ENCODE data around the gene RAB13. TPM values are rescaled to one million over a fixed set of nuclear protein-coding genes. Genes with fewer than 3 reads are reported as not detected.
A peak's percentile ranks its signal among the peaks of the same experiment; 100 is the strongest.

The RAB13 gene
- total and polyA plus RNA-seq, 2 donors (not counting 3 experiments of a cell fraction or from before 2014, with no cell fraction given) = 76.0 to 124 TPM

GRCh38 chr1:153944005-153944826 is 41.9 kb downstream of the RAB13 start:
- ChIA-PET POLR2A (no interaction called here), CTCF (interaction anchor here (1.0 to 5.3 kb wide), 7 partner anchors 16 to 147 kb away, joined by 3 to 65 read pairs (median 34); partner anchors contain the start of genes CREB3L4 and JTB)
- no peak overlapping the region for H3K27ac ChIP-seq (ENCODE audit: insufficient read depth, low read depth, low read length)
- H3K36me3 ChIP-seq (ENCODE audit: control insufficient read depth in 2 of 2, extremely low read depth in 1 of 2, insufficient read depth in 2 of 2, low read length in 2 of 2) = peaks cover 2 to 42% of the 10 kb centered on the region in 2 experiments
- peaks cover 9% of the 10 kb centered on the region for H3K4me1 ChIP-seq (ENCODE audit: control insufficient read depth, extremely low read depth, insufficient read depth, low read length)
- no peaks in the 10 kb centered on the region for H3K9me1 ChIP-seq (replicated peaks; ENCODE audit: control insufficient read depth, extremely low read depth, insufficient read depth, low read length)
- no peak overlapping the region for H2AFZ ChIP-seq (ENCODE audit: low read depth, low read length)
- DNase-seq (ENCODE audit: low read depth, low spot score) (no peak), FAIRE-seq (peak; percentile 44)
- H3K4me2 ChIP-seq (ENCODE audit: insufficient read depth, low read length) = peak overlapping the region; percentile 73
- TF ChIP-seq FOS (IDR thresholded peaks at IDR 0.05; ENCODE audit: borderline replicate concordance, insufficient read depth, low read length) (no peak), EZH2 (IDR thresholded peaks at IDR 0.05; ENCODE audit: borderline replicate concordance, low read depth, low read length, severe bottlenecking) (no peak), CTCF (IDR thresholded peaks at IDR 0.05; ENCODE audit: extremely low read depth in 1 of 2, insufficient read depth in 1 of 2, low read depth in 1 of 2, low read length in 2 of 2) (no peak), POLR2AphosphoS5 (IDR thresholded peaks at IDR 0.05; ENCODE audit: insufficient read depth, low read depth, low read length) (no peak), POLR2A (IDR thresholded peaks at IDR 0.05; ENCODE audit: low read depth, low read length) (no peak), GATA2 (IDR thresholded peaks at IDR 0.05; ENCODE audit: insufficient read depth, insufficient read length, low read depth, low read length) (no peak), MAX (IDR thresholded peaks at IDR 0.05; ENCODE audit: insufficient read depth, insufficient read length) (no peak), MYC (IDR thresholded peaks at IDR 0.05; ENCODE audit: low read depth, low read length) (no peak), JUN (IDR thresholded peaks at IDR 0.05; ENCODE audit: borderline replicate concordance, insufficient read depth, insufficient read length, low read depth) (no peak)
- H3K4me3 ChIP-seq (replicated peaks in 1 of 3; ENCODE audit: insufficient read depth in 1 of 3, low read depth in 1 of 3, low read length in 3 of 3) = no peak overlapping the region
- intact Hi-C loops (cut with micrococcal nuclease) = no loop called here
- no TSS peak for BruUV-seq (replicated peaks)
- H4K20me1 ChIP-seq (replicated peaks; ENCODE audit: control insufficient read depth, extremely low read depth, insufficient read depth, low read length) = no peaks in the 10 kb centered on the region
- no peaks in the 10 kb centered on the region for H3K27me3 ChIP-seq (ENCODE audit: control insufficient read depth in 2 of 2, insufficient read depth in 2 of 2, low read length in 2 of 2)
- dilution Hi-C loops (cut with MboI; ENCODE audit: extremely low pct_ligation_motif_present, low sequenced_read_pairs) = no loop called here
- H3K9ac ChIP-seq (replicated peaks; ENCODE audit: extremely low read depth, insufficient read depth, low read length) = no peak overlapping the region
- no peaks in the 10 kb centered on the region for H3K9me3 ChIP-seq (replicated peaks; ENCODE audit: control insufficient read depth, insufficient read depth, low read length)
- H3K79me2 ChIP-seq (ENCODE audit: control insufficient read depth, insufficient read depth, low read length) = peaks cover 16% of the 10 kb centered on the region
